ENCODE data around the gene BOLA1. TPM values are rescaled to one million over a fixed set of nuclear protein-coding genes. Genes with fewer than 3 reads are reported as not detected.

The BOLA1 gene
- total RNA-seq, 1 experiment from 2014 or later = 20.4 TPM

DNA sequence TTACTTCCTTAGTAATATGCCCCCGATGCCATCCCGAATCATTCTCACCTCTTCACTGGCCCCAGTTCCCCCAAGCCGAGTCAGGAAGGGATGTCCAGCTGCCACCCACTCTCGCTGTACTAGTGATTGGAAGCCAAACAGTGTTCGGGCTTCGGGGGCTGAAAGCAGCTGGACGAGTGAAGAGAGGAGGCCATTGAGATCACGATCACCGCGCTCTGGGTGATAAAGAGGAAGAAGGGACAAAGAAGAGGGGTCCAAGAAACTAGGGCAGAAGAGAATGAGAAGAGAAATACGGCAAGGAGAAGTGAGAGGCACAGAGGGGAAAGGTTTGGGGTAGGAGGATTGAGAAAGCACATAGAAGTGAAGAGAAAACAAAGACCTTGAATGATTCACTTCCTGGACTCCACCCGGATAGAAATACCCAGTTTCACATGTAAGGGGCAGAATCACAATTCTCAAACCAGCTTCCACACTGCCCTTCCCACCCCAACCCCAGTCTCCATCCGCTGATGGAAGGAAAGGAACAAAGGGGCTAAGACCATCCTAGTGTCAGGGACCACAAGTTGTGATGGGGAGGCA is 31.9 kb downstream of the BOLA1 start:
- H3K4me3 ChIP-seq (replicated peaks in 1 of 2; ENCODE audit: low read depth in 1 of 2, low read length in 2 of 2) = no peak overlapping the region
- H3K9me3 ChIP-seq (ENCODE audit: control insufficient read depth in 1 of 2, insufficient read depth in 1 of 2, low read depth in 1 of 2, low read length in 2 of 2) = no peaks in the 10 kb centered on the region
- ChIA-PET POLR2A (interaction anchor here (0.6 kb wide), 1 partner anchor 12 kb away, joined by 5 read pairs; no protein-coding TSS in a partner anchor), RAD21 (ENCODE audit: low non-redundant PET in 1 of 2, low total read pairs in 2 of 2, uncharacterized antibody in 2 of 2, unreplicated experiment in 2 of 2) (no interaction called here), CTCF (no interaction called here)
- H3K36me3 ChIP-seq (ENCODE audit: control insufficient read depth in 1 of 2, insufficient read depth in 2 of 2, low read length in 2 of 2) = peaks cover 3 to 6% of the 10 kb centered on the region in 2 experiments; a peak in 2 of 4 replicates
- no peak overlapping the region for H3K9ac ChIP-seq (ENCODE audit: low read length)
- peaks cover 2% of the 10 kb centered on the region; the same call in 1 of the 2 replicates for H4K20me1 ChIP-seq (ENCODE audit: insufficient read depth)
- peaks cover 11 to 33% of the 10 kb centered on the region in 2 experiments for H3K4me1 ChIP-seq (ENCODE audit: control insufficient read depth in 1 of 2, insufficient read depth in 2 of 2, low read length in 2 of 2)
- no peak overlapping the region for H3K27ac ChIP-seq (ENCODE audit: low read depth, low read length)
- no peaks in the 10 kb centered on the region for H3K27me3 ChIP-seq (ENCODE audit: insufficient read depth, low read length)
- intact Hi-C loops (cut with micrococcal nuclease) = no loop called here
- H3K4me2 ChIP-seq (ENCODE audit: low read length) = peak overlapping the region; percentile 33
- H3K9me2 ChIP-seq (ENCODE audit: insufficient read depth) = no peaks in the 10 kb centered on the region
- H2AFZ ChIP-seq (ENCODE audit: low read depth, low read length, poor library complexity, severe bottlenecking) = no peak overlapping the region
- peaks cover 17% of the 10 kb centered on the region for H3K79me2 ChIP-seq (ENCODE audit: insufficient read depth, low read length)
- no TSS peak for BruUV-seq (replicated peaks)
- no peak for ATAC-seq
- no peak for TF ChIP-seq CEBPB (IDR thresholded peaks at IDR 0.05; ENCODE audit: low read depth)
- no peak for TF ChIP-seq EGR1 (IDR thresholded peaks at IDR 0.05; ENCODE audit: low read depth)
- TF ChIP-seq, protein P1, sequence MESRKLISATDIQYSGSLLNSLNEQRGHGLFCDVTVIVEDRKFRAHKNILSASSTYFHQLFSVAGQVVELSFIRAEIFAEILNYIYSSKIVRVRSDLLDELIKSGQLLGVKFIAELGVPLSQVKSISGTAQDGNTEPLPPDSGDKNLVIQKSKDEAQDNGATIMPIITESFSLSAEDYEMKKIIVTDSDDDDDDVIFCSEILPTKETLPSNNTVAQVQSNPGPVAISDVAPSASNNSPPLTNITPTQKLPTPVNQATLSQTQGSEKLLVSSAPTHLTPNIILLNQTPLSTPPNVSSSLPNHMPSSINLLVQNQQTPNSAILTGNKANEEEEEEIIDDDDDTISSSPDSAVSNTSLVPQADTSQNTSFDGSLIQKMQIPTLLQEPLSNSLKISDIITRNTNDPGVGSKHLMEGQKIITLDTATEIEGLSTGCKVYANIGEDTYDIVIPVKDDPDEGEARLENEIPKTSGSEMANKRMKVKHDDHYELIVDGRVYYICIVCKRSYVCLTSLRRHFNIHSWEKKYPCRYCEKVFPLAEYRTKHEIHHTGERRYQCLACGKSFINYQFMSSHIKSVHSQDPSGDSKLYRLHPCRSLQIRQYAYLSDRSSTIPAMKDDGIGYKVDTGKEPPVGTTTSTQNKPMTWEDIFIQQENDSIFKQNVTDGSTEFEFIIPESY (IDR thresholded peaks at IDR 0.05; ENCODE audit: extremely low read depth, insufficient replicate concordance, low read length) = no peak
- no peak for TF ChIP-seq EZH2 (IDR thresholded peaks at IDR 0.05)
- no peak for TF ChIP-seq SIN3A (IDR thresholded peaks at IDR 0.05; ENCODE audit: low read depth)
- no peak for TF ChIP-seq POLR2A (IDR thresholded peaks at IDR 0.05; ENCODE audit: borderline replicate concordance, extremely low read depth, insufficient read depth, insufficient read length)
- no peak for TF ChIP-seq RAD21 (IDR thresholded peaks at IDR 0.05; ENCODE audit: low read depth)
- TF ChIP-seq ZNF274 (IDR thresholded peaks at IDR 0.05; ENCODE audit: low read depth, low read length) = no peak
- no peak for DNase-seq (ENCODE audit: low read depth, low spot score)

DNA sequence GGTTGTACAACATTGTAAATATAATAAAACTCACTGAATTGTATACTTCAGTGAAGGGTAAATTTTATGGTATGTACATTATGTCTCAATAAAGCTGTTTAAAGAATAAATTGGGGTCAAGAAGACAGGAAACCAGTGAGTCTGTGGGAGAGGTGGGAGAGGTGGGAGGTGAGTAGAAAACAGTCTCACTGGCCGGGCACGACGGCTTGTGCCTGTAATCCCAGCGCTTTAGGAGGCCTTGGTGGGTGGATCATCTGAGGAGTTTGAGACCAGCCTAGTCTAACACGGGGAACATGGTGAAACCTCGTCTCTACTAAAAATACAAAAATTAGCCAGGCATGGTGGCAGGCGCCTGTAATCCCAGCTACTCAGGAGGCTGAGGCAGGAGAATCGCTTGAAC is 33.1 kb downstream of the BOLA1 start:
- no peak overlapping the region for H3K9ac ChIP-seq (ENCODE audit: low read length)
- H3K4me3 ChIP-seq (replicated peaks in 1 of 2; ENCODE audit: low read depth in 1 of 2, low read length in 2 of 2) = no peak overlapping the region
- H3K4me1 ChIP-seq (ENCODE audit: control insufficient read depth in 1 of 2, insufficient read depth in 2 of 2, low read length in 2 of 2) = peaks cover 14 to 39% of the 10 kb centered on the region in 2 experiments
- ChIA-PET RAD21 (ENCODE audit: low non-redundant PET in 1 of 2, low total read pairs in 2 of 2, uncharacterized antibody in 2 of 2, unreplicated experiment in 2 of 2) (no interaction called here), POLR2A (no interaction called here), CTCF (no interaction called here)
- no TSS peak for BruUV-seq (replicated peaks)
- H3K27me3 ChIP-seq (ENCODE audit: insufficient read depth, low read length) = no peaks in the 10 kb centered on the region
- H4K20me1 ChIP-seq (ENCODE audit: insufficient read depth) = no peaks in the 10 kb centered on the region
- no peak overlapping the region for H3K4me2 ChIP-seq (ENCODE audit: low read length)
- no peak overlapping the region for H2AFZ ChIP-seq (ENCODE audit: low read depth, low read length, poor library complexity, severe bottlenecking)
- DNase-seq (ENCODE audit: low read depth, low spot score) = no peak
- H3K9me2 ChIP-seq (ENCODE audit: insufficient read depth) = no peaks in the 10 kb centered on the region
- H3K36me3 ChIP-seq (ENCODE audit: control insufficient read depth in 1 of 2, insufficient read depth in 2 of 2, low read length in 2 of 2) = no peaks in the 10 kb centered on the region
- no peak overlapping the region for H3K27ac ChIP-seq (ENCODE audit: low read depth, low read length)
- H3K79me2 ChIP-seq (ENCODE audit: insufficient read depth, low read length) = peaks cover 5% of the 10 kb centered on the region
- no peaks in the 10 kb centered on the region for H3K9me3 ChIP-seq (ENCODE audit: control insufficient read depth in 1 of 2, insufficient read depth in 1 of 2, low read depth in 1 of 2, low read length in 2 of 2)
- no peak for ATAC-seq
- TF ChIP-seq JUND (IDR thresholded peaks at IDR 0.05) = no peak
- TF ChIP-seq SIN3A (IDR thresholded peaks at IDR 0.05; ENCODE audit: low read depth) = no peak
- no peak for TF ChIP-seq EGR1 (IDR thresholded peaks at IDR 0.05; ENCODE audit: low read depth)
- TF ChIP-seq YY1 (IDR thresholded peaks at IDR 0.05; ENCODE audit: extremely low read depth, insufficient replicate concordance, low read depth, low read length) = no peak
- TF ChIP-seq ZFX (IDR thresholded peaks at IDR 0.05) = no peak
- no peak for TF ChIP-seq FOSL1 (IDR thresholded peaks at IDR 0.05; ENCODE audit: low read depth)
- intact Hi-C loops (cut with micrococcal nuclease) = no loop called here

Measured in HCT116 (cell line).